HG02943 (cell line): ENCODE measurements around the gene IL20.
"Not testable (repeated sequence)": the region's sequence is repeated elsewhere in the genome, so short reads cannot be mapped to it uniquely, and the experiment has no call there.

Source experiments
- ATAC-seq: cut with Tn5 transposase; IDR thresholded peaks from one replicate; pipeline ENCODE4 v1.9.1; 2021; ENCODE audit warnings: mild to moderate bottlenecking, low read depth, moderate library complexity; ENCODE audit not compliant: unreplicated experiment

The IL20 gene

DNA sequence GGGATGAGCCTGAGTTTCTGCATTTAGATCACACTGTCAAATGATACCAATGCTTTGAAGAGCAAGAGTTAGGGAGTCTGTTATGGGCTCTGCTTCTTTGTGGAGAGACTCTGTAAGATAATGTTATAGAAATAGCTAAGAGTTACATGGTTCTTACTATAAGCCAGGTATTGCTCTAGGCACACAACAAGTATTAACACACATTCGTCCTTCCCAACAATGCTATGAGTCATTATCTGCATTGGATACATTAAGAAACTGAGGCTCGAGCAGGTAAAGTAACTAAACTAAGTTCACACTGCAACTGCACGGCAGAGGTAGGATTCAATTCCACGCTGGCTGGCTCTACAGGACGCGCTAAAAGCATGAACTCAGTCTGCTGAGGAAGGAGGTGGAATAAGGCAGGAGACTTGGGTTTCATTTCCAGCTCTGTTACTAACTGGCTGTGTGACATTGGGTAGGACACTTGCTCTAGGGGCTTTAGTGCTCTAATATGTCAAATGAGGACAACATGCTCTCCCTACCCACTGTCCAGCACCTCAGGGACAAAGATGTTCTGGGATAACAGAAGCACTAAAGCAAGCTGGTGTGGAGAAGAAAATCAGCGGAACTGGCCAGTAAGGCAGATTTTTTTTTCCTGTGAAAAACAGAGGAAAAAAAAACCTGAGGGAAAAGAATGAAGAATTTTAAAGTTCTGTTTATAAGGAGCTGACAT is 23.7 kb upstream of the IL20 start:
- no peak for ATAC-seq

DNA sequence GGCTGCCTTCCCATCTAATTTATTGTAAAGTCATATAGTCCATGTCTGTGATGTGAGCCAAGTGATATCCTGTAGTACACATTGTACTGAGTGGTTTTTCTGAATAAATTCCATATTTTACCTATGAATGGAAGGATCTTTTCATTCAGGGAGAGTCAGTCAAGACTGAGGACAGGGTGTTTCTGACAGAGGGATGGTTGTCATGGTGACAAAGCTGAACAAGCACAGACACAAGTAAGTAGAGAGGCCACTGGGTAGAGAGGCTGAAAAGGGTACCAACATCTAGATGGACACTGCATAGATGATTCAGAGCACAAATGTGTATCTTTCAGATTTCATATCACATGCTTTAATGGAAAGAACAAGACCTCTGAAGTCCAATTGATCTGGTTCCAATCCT is 22.6 kb upstream of the IL20 start:
- no peak for ATAC-seq

- ATAC-seq = no peak
Observed at GRCh38 chr1:206843626-206844025, 21.8 kb upstream of the IL20 start.

GRCh38 chr1:206846487-206846886 is 18.9 kb upstream of the IL20 start:
- no peak for ATAC-seq

DNA sequence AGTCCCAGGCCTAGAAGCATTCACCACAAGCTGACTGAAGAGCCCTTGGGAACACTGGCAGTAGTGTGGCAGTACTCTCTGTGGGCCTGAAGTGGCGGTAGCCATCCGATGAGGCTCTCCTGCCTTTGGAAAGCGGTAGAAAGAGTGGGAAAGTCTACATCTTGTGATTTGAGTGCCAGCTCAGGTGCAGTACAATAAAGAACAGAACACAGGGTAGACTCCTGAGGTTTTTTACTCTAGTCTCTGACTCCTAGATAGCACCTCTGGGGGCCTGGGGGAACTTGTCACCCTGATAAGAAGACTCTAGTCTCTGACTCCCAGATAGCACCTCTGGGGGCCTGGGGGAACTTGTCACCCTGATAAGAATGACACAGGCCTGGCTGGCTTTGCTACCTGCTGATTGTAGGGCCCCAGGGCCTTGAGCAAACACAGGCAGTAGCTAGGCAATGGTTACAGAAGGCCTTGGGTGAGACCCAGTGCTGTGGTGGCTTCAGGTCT is 18.0 kb upstream of the IL20 start:
- no peak for ATAC-seq

- ATAC-seq = no peak
Observed at GRCh38 chr1:206847946-206848345, 17.5 kb upstream of the IL20 start.

- no peak for ATAC-seq
Observed at GRCh38 chr1:206850401-206850800, 15.0 kb upstream of the IL20 start.

DNA sequence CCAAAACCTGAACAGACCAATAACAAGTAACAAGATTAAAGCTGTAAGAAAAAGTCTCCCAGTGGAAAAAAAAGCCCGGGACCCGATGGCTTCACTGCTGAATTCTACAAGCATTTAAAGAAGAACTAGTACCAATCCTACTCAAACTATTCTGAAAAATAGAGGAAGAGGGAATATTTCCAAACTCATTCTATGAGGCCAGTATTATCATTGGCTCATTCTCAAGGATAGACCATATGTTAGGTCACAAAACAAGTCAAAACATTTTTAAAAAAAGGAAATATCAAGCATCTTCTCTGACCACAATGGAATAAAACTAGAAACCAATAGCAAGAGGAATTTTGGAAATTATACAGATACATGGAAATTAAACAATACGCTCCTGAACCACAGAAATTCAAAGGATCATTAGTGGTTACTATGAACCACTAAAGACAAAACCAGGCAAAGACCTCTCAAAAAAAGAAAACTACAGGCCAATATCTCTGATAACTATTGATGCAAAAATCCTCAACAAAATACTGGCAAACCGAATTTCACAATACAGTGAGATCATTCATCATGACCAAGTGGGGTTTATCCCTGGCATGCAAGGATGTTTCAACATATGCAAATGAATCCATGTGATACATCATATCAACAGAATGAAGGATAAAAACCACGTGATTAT is 13.9 kb upstream of the IL20 start:
- no peak for ATAC-seq

DNA sequence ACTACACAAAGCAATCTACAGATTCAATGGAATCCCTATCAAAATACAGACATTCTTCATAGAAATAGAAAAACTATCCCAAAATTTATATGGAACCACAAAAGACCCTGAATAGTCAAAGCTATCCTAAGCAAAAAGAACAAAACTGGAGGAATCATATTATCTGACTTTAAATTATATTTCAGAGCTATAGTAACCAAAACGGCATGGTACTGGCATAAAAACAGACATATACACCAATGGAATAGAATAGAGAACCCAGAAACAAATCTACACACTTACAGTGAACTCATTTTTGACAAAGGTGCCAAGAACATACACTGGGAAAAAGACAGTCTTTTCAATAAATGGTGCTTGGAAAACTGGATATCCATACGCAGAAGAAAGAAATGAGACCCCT is 12.8 kb upstream of the IL20 start:
- not testable (repeated sequence) for ATAC-seq

DNA sequence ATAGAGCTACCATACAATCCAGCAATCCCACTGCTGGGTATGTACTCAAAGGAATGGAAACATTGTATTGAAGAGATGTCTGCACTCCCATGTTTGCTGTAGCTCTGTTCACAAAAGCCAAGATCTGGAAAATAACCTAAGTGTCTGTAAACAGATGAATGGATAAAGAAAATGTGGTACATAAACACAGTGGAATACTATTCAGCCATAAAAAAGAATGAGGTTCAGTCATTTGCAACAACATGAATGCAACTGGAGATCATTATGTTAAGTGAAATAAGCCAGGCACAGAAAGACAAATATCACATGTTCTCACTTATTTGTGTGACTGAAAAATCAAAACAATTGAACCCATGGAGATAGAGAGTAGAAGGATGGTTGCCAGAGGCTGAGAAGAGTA is 11.7 kb upstream of the IL20 start:
- not testable (repeated sequence) for ATAC-seq

GRCh38 chr1:206854401-206855129 is 10.9 kb upstream of the IL20 start:
- no peak for ATAC-seq

DNA sequence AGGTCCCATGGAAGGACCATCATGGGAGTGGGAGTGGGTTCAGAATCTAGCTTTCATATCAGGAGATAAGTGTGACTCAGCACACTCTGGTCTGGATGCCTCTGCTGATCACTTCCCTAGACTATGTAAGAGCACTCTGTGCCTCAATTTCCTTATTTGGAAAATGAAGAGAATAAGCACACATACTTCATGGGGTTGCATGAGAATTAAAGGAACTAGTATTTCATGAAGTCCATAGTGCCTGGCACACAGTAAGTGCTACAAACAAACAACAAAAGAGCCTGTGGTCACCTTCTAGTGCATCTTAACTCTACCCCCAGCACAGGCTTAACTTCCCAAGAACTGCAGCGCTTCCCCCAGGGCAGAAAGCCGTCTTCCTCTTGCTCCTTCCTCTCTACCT is 9.6 kb upstream of the IL20 start:
- ATAC-seq = no peak

DNA sequence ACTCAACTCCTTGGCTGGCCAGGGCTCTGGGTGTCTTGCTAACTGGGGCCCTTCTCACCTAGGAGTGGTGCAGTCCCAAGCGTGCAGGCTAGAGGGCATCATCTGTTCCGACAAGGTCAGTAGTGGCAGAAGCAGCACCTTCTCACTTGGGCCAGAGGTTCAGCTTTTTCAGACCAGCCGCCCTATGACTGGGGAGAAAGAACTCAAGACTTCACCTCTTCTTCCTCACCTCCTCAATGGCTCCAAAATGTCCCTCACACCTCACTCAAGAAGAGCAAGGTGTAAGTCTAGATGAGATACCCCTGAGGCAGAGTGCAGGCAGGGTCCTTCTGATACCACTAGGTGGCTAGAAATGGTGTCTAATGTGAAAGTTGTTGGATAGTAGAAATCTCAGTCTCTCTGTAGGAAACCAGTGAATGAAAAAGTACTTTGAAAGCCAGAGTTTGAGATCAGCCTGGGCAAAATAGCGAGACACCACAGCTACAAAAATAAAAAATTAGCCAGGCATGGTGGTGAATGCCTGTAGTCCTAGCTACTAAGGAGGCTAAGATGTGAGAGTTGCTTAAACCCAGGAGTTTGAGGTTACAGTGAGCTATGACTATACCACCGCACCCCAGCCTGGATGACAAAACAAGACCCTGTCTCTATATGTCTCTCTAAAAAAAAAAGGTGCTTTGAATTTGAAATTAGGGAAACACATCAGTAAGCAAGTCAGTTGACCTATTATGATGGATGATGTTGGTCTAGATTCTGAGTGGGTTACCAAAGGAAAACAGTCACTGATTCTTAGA is 8.6 kb upstream of the IL20 start:
- ATAC-seq = no peak

DNA sequence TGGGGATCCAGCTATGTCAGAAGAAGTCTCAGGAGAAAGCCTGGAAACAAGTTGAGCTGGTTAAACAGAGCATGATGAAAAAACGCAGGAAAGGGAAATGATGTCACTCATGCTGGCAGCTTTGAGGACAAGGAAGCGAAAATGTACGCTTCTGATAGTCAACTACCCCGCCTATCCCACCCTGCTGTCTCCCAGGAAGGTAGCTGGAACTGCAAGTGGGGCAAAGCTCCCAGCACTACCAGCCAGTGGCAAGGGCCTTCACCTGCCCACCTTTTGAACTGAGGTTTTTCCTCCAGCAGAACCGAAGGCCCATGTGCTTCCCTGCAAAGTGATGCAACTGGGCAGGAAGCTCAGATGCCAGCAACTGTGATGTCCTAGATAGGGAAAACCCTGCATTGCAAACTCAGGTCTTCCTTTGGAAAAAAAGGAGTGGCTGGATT is 6.3 kb upstream of the IL20 start:
- ATAC-seq = no peak

DNA sequence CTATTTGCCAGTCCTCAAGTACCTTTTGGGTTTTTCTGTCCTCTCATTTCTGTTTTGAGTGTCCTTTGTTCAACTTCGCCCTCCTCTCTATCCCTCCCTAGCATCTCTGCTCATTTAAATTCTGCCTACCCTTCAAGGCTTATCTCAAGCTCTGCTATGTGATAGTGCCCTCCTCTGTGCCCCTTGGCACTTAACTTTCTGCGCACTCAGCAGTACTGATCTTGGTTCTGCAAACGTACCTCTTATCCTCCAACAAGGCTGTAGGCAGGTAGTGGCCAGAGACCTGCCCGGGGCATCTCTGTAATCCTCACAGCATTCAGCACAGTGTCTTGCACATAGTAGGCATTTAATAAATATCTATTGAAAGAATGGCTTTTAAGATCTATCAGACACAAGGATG is 5.3 kb upstream of the IL20 start:
- ATAC-seq = no peak

- no peak for ATAC-seq
Observed at GRCh38 chr1:206863266-206863665, 2.2 kb upstream of the IL20 start.

DNA sequence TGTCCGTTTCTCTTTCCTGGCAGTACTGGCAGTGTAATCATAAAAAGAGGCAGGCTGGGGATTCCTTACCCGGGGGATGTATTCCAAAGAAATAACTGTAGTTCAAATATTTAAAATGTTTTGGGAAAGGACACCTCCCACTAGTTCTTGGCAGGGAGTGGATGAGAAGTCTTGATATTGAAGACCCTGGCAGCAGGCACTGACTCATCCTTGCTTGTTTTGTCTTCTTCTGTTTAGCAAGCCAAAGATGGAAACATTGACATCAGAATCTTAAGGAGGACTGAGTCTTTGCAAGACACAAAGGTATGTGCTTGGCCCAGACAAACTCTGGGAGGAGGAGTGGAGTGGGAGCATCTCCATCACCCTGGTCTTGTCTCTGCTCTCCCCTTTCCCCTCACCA is 639 bp downstream of the IL20 start:
- ATAC-seq = no peak

DNA sequence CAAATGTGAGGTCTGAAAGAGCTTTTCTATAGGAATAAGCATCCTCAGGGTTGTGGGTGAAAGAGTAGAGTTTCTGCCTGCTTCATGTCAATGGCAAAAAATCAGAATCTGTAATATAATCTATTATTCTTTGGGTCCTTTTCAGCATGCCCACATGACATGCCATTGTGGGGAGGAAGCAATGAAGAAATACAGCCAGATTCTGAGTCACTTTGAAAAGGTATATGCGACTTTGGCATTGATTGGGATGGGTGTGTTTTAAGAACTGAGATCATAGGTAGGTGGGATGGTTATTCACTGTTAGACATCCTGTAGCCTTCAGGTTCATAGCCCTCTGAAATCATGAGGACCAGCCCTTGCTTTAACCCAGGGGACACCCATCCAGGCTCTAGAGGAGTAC is 1.8 kb downstream of the IL20 start:
- ATAC-seq = no peak

- no peak for ATAC-seq
Observed at GRCh38 chr1:206867716-206868115, 2.3 kb downstream of the IL20 start.

GRCh38 chr1:206868264-206868663 is 2.8 kb downstream of the IL20 start:
- ATAC-seq = no peak

- no peak for ATAC-seq
Observed at GRCh38 chr1:206872139-206872538, 6.7 kb downstream of the IL20 start.
